Measurements from ENCODE around the gene CIT. TPM values are rescaled to one million over a fixed set of nuclear protein-coding genes. Genes with fewer than 3 reads are reported as not detected.
A peak's percentile ranks its signal among the peaks of the same experiment; 100 is the strongest.

CIT gene
- total and polyA plus RNA-seq, 12 donors: 4.3 to 65.9 (median 18.9) TPM

DNA sequence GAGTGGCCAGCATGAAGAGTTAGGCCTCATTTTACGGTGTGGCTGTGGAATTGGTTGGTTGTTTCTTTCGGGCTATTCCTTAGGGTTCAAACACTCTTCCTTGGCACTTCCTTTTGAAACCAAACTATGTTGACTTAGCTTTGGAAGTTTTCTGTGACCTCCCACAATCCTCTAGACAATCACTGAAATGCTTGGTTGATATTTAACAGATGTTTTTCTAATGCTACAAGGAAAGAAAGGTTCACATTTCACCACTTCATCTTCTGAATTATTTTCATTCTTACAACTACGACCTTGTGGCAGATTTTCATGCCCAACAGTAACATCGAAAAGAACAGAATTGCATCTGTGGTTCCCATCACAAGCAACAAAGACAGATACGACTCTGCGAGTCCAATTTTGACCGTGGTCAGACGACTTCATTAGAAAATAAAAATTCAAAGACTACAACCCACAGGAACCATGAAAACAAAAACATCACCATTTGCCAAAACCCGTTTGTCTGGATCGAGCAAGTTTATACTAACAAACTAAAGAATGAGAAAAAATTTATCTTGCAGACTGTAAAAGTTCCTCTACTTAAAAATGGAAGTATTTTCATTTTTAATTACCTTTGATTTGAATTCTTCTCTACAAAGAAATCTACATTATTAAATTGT lies 192.3 kb downstream of the CIT start:
- WGBS, 4 donors: 67 to 77% (median 74%) methylated on average over 10 of the region's 10 CpGs
- TF ChIP-seq POLR2A (IDR thresholded peaks at IDR 0.05) (no peak), CTCF (IDR thresholded peaks at IDR 0.05) (no peak)
- Histone ChIP-seq H3K27ac (peak overlapping the region in 1 of 5 donors; percentile 27), H3K9me3 (replicated peaks in 1 of 3) (no peaks in the 10 kb centered on the region), H3K4me3 (no peak overlapping the region), H3K27me3 (no peaks in the 10 kb centered on the region), H3K4me1 (replicated peaks in 1 of 2) (peaks cover 10 to 34% of the 10 kb centered on the region in 2 donors), H3K36me3 (replicated peaks in 1 of 2) (peaks cover 0 to 23% of the 10 kb centered on the region in 2 donors)
- intact Hi-C loops (cut with DNase I): no loop called here
- DNase-seq: peak in 1 of 7 donors; percentile 24

DNA sequence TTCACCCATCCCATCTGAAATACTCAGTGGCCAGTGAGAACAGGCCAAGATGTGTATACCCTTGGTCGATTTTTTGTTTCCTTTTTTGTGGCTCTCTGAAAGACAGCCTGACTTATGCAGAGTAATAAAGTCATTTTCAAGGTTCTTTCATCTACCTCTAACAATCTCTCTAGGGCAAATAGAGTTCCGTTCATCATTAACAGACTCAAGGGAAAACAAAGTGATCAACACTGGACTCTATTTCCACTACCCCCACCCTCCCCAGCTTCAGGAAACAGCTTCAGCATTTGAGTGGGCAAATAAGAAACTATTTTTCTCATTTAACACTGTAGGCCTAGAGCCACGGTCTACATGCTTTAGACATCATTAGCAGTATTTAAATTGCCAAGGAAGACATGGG lies 193.3 kb downstream of the CIT start:
- no peak for DNase-seq
- H3K9me3 ChIP-seq (replicated peaks in 1 of 3): no peaks in the 10 kb centered on the region
- WGBS, 4 donors: 68 to 78% (median 71%) methylated on average over 3 of the region's 3 CpGs

DNA sequence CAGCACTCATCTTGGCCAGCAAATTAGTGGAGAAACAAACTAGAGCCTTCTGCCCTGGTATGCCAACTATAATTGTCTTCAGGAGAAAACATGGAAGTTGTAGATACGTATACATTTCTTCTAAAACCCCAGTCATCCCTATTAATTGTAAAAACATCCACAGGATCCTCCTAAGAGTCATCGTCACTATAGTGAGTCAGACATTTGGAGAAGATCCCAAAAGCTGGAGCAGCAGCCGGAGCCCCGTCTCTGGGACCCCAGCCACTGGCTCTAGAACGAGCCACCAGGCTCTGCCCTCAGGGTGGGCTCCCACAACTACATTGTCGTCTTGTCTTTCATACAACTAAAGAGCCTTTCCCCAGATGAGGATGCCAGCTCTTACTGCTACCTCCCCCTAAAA lies 193.7 kb downstream of the CIT start:
- WGBS, 4 donors: 31 to 70% (median 54%) methylated on average over 6 of the region's 6 CpGs
- H3K27ac ChIP-seq: peak overlapping the region in 4 of 5 donors; percentile 35 to 83 (median 53)

More for the DNA sequence above, 193.3 kb downstream of the CIT start:
- H3K27ac ChIP-seq: peak overlapping the region in 3 of 5 donors; percentile 27 to 51 (median 35)
- TF ChIP-seq CTCF (IDR thresholded peaks at IDR 0.05) (no peak), POLR2A (IDR thresholded peaks at IDR 0.05) (no peak)
- H3K36me3 ChIP-seq (replicated peaks in 1 of 2): peaks cover 0 to 33% of the 10 kb centered on the region in 2 donors
- intact Hi-C loops (cut with DNase I): no loop called here
- no peaks in the 10 kb centered on the region for H3K27me3 ChIP-seq
- peaks cover 10 to 34% of the 10 kb centered on the region in 2 donors for H3K4me1 ChIP-seq (replicated peaks in 1 of 2)
- no peak overlapping the region for H3K4me3 ChIP-seq

More for the DNA sequence above, 193.7 kb downstream of the CIT start:
- H3K27me3 ChIP-seq: no peaks in the 10 kb centered on the region
- no peaks in the 10 kb centered on the region for H3K9me3 ChIP-seq (replicated peaks in 1 of 3)
- peaks cover 0 to 37% of the 10 kb centered on the region in 2 donors for H3K36me3 ChIP-seq (replicated peaks in 1 of 2)
- intact Hi-C loops (cut with DNase I): no loop called here
- TF ChIP-seq CTCF (IDR thresholded peaks at IDR 0.05) (no peak), POLR2A (IDR thresholded peaks at IDR 0.05) (no peak)
- peaks cover 10 to 34% of the 10 kb centered on the region in 2 donors for H3K4me1 ChIP-seq (replicated peaks in 1 of 2)
- H3K4me3 ChIP-seq: no peak overlapping the region
- DNase-seq: peak in 1 of 7 donors; percentile 48

Data from adrenal gland (tissue), 12 donors.